Tibial artery (tissue), 4 donors: ENCODE measurements around the gene MYORG.
A peak's percentile ranks its signal among the peaks of the same experiment; 100 is the strongest.

Source experiments
- DNase-seq, 2 donors: peaks; one replicate each; pipeline ENCODE4 v3.0.0-alpha.2; 2019
- H3K27ac ChIP-seq, 2 donors: fragments of 200-600 bp; sonication (generic) in 1 of 2; 1 replicate in 1 of 2; 2 replicates in 1 of 2; pipeline ENCODE4 v1.5.1; 2018 to 2019; ENCODE audit warnings: mild to moderate bottlenecking in 1 of 2
- H3K27me3 ChIP-seq, 2 donors: fragments of 200-600 bp; sonication (generic) in 1 of 2; one replicate each; pipeline versions ENCODE4 v1.5.1 to v1.6.0; 2016 to 2019
- H3K36me3 ChIP-seq, 3 donors: fragments of 200-600 bp; sonication (generic) in 2 of 3; one replicate each; pipeline ENCODE4 v1.5.1; 2016 to 2019; ENCODE audit warnings: mild to moderate bottlenecking in 2 of 3
- H3K4me1 ChIP-seq, 4 donors: fragments of 200-600 bp; sonication (generic) in 2 of 4; 1 replicate in 3 of 4; 2 replicates in 1 of 4; pipeline ENCODE4 v1.5.1; 2016 to 2019
- H3K4me3 ChIP-seq, 2 donors: fragments of 200-600 bp; sonication (generic) in 1 of 2; 1 replicate in 1 of 2; 2 replicates in 1 of 2; pipeline ENCODE4 v1.5.1; 2018 to 2019; ENCODE audit warnings: mild to moderate bottlenecking in 2 of 2
- H3K9me3 ChIP-seq, 3 donors: fragments of 200-600 bp; sonication (generic) in 1 of 3; one replicate each; pipeline ENCODE4 v1.5.1; 2016 to 2019
- intact Hi-C: fragments of 100-400 bp; cut with DNase I; formaldehyde crosslinking; loops from one replicate; pipeline ENCODE4 v1.15.0; 2023; ENCODE audit warnings: low total_unique reads
- TF ChIP-seq, protein P1 (sequence below), 2 experiments: fragments of 200-600 bp in 1 of 2; fragments of 450-650 bp in 1 of 2; IDR thresholded peaks; one replicate each; pipeline ENCODE4 v1.5.1; 2017 to 2019; ENCODE audit warnings: antibody characterized with exemption in 2 of 2, mild to moderate bottlenecking in 1 of 2, moderate library complexity in 1 of 2

The MYORG gene

DNA sequence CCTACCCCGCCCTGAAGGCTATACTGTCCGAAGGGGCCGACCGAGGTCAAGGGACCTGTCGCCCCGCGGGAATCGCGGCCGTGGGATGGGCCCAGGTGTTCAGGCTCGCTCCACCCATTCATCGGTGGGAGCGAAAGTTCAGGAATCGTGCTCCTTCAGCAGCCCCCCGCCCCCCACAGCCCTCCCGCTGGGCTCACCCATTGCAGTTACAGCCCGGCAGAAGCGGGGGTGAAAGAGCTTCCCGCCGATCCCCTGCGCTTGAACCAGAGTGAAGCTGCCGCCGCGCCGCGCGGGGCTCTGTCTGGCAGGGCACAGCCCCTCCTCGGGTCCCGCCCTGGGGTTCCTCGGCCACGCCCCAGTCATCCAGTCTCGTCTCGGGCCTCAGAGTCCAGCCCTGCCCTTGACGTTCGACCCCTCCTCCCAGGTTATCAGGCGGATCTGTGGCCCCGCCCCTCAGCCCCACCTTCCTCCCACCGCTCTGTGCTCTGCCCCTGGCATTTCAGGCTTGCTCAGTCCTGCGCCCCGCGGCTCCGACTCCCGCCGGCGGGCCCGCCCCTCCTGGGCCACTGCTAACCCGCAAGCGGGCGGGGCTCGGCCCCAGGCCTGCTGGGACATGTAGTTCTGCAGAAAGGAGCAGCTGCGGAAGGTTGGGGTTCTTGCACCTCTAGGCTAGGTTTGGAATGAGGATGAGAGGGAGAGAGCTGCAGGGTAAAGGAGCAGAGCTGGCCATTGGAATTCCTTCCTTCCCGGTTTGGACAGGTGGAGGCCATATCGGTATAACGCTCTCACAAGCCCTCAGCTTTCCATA, at the start of gene MYORG:
Gene MYORG (minus strand): TSS at position 303 of the 808 bp plus-strand sequence. CDS start 3,955 bp downstream, outside the sequence.
- H3K9me3 ChIP-seq = peaks cover 0 to 5% (median 0%) of the 10 kb centered on the region in 3 donors
- H3K27me3 ChIP-seq = peaks cover 0 to 10% of the 10 kb centered on the region in 2 donors
- intact Hi-C loops = loop anchor here (2.0 kb wide), 1 partner anchor 46 kb away; no protein-coding TSS in a partner anchor
- peak within 1 kb of the TSS; percentile 62 to 72 for H3K27ac ChIP-seq
- peaks cover 0 to 11% (median 9%) of the 10 kb centered on the region in 3 donors for H3K36me3 ChIP-seq
- H3K4me1 ChIP-seq = peaks cover 0 to 46% (median 28%) of the 10 kb centered on the region in 4 donors
- TF ChIP-seq, protein P1, sequence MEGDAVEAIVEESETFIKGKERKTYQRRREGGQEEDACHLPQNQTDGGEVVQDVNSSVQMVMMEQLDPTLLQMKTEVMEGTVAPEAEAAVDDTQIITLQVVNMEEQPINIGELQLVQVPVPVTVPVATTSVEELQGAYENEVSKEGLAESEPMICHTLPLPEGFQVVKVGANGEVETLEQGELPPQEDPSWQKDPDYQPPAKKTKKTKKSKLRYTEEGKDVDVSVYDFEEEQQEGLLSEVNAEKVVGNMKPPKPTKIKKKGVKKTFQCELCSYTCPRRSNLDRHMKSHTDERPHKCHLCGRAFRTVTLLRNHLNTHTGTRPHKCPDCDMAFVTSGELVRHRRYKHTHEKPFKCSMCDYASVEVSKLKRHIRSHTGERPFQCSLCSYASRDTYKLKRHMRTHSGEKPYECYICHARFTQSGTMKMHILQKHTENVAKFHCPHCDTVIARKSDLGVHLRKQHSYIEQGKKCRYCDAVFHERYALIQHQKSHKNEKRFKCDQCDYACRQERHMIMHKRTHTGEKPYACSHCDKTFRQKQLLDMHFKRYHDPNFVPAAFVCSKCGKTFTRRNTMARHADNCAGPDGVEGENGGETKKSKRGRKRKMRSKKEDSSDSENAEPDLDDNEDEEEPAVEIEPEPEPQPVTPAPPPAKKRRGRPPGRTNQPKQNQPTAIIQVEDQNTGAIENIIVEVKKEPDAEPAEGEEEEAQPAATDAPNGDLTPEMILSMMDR (IDR thresholded peaks at IDR 0.05) = no peak
- H3K4me3 ChIP-seq = peak within 1 kb of the TSS; percentile 61 to 71
- DNase-seq = peak; percentile 92 to 93

DNA sequence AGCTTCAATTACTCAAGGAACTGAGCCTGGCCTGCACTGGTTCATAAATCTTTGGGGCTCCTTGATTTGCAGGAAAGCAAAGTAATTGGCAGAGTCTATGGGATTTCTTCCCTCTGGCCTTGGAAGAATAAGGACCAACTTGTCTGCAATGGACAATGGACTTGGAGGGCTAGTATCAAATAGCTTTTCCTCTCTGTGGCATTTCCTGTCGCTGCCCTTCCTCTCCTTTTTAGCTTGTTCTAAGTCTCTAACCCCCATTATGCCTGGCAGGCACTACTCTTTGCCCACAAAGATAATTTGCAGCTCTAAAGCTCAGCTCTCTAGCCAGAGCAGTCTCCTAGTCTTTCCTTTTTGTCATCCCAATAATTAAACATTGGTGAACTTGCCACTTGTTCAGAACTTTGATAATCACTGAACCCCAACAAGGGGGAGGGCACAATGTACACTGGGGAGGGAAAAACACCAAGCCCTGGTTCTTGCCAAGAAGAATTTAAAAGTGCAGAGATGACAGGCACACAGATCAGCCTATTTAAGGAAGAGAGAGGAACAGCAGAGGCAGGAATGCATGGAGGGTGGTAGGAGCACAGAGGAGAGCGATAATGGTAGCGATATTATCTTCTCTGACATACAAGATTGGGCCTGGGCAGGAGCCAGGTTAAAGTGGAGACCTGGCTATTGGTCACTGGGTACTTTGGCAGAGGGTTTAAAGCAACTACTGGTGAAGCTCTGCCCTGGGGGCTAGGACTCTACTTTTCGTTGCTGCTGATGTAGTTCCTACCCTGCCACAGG, 43.2 kb upstream of the MYORG start:
- Histone ChIP-seq H3K4me3 (no peak overlapping the region), H3K9me3 (no peaks in the 10 kb centered on the region), H3K27ac (no peak overlapping the region), H3K4me1 (no peaks in the 10 kb centered on the region), H3K36me3 (peaks cover 0 to 11% (median 0%) of the 10 kb centered on the region in 3 donors), H3K27me3 (no peaks in the 10 kb centered on the region)
- TF ChIP-seq, protein P1 (IDR thresholded peaks at IDR 0.05) = no peak
- intact Hi-C loops = no loop called here
- DNase-seq = no peak

- TF ChIP-seq, protein P1 (IDR thresholded peaks at IDR 0.05) = no peak
- DNase-seq = no peak
- no peaks in the 10 kb centered on the region for H3K4me1 ChIP-seq
- H3K9me3 ChIP-seq = no peaks in the 10 kb centered on the region
- no peak overlapping the region for H3K27ac ChIP-seq
- no peaks in the 10 kb centered on the region for H3K27me3 ChIP-seq
- intact Hi-C loops = no loop called here
- no peak overlapping the region for H3K4me3 ChIP-seq
- H3K36me3 ChIP-seq = peaks cover 0 to 11% (median 0%) of the 10 kb centered on the region in 3 donors
Observed at GRCh38 chr9:34417734-34418133, 41.0 kb upstream of the MYORG start.

- H3K36me3 ChIP-seq = peaks cover 0 to 6% (median 0%) of the 10 kb centered on the region in 3 donors
- no peak for DNase-seq
- no peaks in the 10 kb centered on the region for H3K27me3 ChIP-seq
- H3K9me3 ChIP-seq = no peaks in the 10 kb centered on the region
- no peak overlapping the region for H3K27ac ChIP-seq
- H3K4me1 ChIP-seq = no peaks in the 10 kb centered on the region
- TF ChIP-seq, protein P1 (IDR thresholded peaks at IDR 0.05) = no peak
- no peak overlapping the region for H3K4me3 ChIP-seq
- intact Hi-C loops = no loop called here
Observed at GRCh38 chr9:34413231-34413852, 36.6 kb upstream of the MYORG start.

DNA sequence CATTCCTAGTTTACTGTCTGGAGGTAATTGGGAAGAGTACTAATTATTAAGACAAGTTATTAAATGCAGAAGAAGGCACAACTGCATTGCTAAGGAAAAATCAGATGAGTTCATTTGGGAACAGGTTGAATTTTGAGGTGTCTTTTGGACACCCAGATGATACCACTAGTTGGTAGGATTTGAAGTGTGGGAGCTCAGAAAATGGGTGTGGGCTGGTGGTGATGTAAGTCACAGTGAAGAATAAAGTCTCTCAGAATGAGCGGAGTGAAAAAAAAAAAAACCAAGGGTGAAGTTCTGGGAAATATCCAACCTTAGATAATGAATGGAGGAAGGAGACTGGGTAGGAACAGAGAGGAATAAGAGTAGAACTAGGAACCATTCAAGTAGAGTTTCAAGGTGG, 35.6 kb upstream of the MYORG start:
- TF ChIP-seq, protein P1 (IDR thresholded peaks at IDR 0.05) = no peak
- Histone ChIP-seq H3K27ac (no peak overlapping the region), H3K36me3 (peaks cover 0 to under 1% (median 0%) of the 10 kb centered on the region in 3 donors), H3K9me3 (no peaks in the 10 kb centered on the region), H3K4me3 (no peak overlapping the region), H3K27me3 (no peaks in the 10 kb centered on the region), H3K4me1 (no peaks in the 10 kb centered on the region)
- intact Hi-C loops = no loop called here
- no peak for DNase-seq
